Stimulated activated naive CD8-positive, alpha-beta T cell treated with anti-CD3 and anti-CD28 coated beads, Interleukin-15, Interleukin-2, amounts not matched to agents 100 ng/mL and 50 ng/mL, for 24 hours (primary cell): ENCODE results near the gene ZMYND11.
"Not testable (repeated sequence)": the region's sequence is repeated elsewhere in the genome, so short reads cannot be mapped to it uniquely, and the experiment has no call there.

Experiments
- H3K27ac Mint-ChIP-seq: one replicate; pipeline ENCODE4 v1.8.0; 2021; ENCODE audit warnings: mild to moderate bottlenecking, mixed read lengths
- H3K27me3 Mint-ChIP-seq: one replicate; pipeline ENCODE4 v1.8.0; 2021; ENCODE audit warnings: mixed read lengths
- H3K36me3 Mint-ChIP-seq: one replicate; pipeline ENCODE4 v1.8.0; 2021; ENCODE audit warnings: low read depth, mixed read lengths
- H3K4me1 Mint-ChIP-seq: one replicate; pipeline ENCODE4 v1.8.0; 2021; ENCODE audit warnings: low read depth, mixed read lengths
- H3K4me3 Mint-ChIP-seq: one replicate; pipeline ENCODE4 v1.8.0; 2021; ENCODE audit warnings: mild to moderate bottlenecking, mixed read lengths
- H3K9me3 Mint-ChIP-seq: one replicate; pipeline ENCODE4 v1.8.0; 2021; ENCODE audit warnings: mixed read lengths

ZMYND11 gene

DNA sequence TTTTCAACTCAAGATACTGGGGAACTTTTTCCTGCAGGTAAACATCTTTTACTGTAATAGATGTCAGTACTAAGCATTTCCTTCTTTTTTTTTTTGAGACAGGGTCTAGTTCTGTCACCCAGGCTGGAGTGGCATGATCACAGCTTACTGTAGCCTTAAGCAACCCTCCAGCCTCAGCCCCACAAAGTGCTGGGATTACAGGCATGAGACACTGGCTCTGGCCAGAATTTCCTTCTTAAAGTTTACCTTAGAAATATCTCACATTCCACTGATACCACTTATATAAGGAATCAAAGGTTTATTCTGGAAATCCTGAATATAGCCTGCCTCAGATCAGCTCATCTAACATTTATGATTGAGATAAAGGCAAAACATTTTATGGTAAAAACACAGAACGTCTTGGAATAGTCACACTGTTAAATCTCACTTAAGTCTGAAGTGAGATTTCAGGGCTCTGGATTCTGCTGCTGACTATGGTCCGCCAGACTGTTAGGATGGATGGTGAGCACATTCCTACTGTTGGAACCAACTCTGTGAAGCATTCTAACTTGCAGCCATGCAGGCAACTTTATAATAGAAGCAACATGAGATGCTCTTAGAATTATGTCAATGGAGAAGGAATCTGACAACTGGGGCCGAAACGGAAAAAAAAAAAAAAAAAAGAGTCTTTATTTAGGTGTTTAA is 151.9 kb downstream of the ZMYND11 start:
- no peak overlapping the region for H3K27ac Mint-ChIP-seq
- no peaks in the 10 kb centered on the region for H3K27me3 Mint-ChIP-seq
- H3K9me3 Mint-ChIP-seq = no peaks in the 10 kb centered on the region
- H3K4me1 Mint-ChIP-seq = peaks cover 18% of the 10 kb centered on the region
- no peak overlapping the region for H3K4me3 Mint-ChIP-seq
- H3K36me3 Mint-ChIP-seq = peaks cover 4% of the 10 kb centered on the region

DNA sequence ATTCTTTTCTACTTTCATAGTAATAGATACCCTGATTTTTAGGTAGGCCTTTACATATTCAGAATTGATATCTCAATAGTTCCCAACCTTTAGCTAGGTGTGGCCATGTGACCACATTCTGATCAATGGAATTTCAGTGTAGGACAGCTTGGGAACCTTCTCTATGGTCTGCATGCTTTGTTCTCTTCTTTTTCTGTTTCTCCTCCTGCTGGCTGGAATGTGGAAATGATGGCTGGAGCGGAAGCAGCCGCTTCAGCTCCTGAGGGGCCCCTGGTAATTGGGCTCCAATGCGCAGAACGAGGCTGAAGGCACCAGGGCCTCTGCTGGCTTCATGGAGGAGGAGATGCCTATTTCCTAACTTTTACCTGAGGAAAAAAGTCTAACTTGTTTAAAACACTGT is 152.6 kb downstream of the ZMYND11 start:
- no peak overlapping the region for H3K4me3 Mint-ChIP-seq
- no peak overlapping the region for H3K27ac Mint-ChIP-seq
- H3K4me1 Mint-ChIP-seq = peaks cover 18% of the 10 kb centered on the region
- H3K36me3 Mint-ChIP-seq = peaks cover 4% of the 10 kb centered on the region
- no peaks in the 10 kb centered on the region for H3K9me3 Mint-ChIP-seq
- no peaks in the 10 kb centered on the region for H3K27me3 Mint-ChIP-seq

DNA sequence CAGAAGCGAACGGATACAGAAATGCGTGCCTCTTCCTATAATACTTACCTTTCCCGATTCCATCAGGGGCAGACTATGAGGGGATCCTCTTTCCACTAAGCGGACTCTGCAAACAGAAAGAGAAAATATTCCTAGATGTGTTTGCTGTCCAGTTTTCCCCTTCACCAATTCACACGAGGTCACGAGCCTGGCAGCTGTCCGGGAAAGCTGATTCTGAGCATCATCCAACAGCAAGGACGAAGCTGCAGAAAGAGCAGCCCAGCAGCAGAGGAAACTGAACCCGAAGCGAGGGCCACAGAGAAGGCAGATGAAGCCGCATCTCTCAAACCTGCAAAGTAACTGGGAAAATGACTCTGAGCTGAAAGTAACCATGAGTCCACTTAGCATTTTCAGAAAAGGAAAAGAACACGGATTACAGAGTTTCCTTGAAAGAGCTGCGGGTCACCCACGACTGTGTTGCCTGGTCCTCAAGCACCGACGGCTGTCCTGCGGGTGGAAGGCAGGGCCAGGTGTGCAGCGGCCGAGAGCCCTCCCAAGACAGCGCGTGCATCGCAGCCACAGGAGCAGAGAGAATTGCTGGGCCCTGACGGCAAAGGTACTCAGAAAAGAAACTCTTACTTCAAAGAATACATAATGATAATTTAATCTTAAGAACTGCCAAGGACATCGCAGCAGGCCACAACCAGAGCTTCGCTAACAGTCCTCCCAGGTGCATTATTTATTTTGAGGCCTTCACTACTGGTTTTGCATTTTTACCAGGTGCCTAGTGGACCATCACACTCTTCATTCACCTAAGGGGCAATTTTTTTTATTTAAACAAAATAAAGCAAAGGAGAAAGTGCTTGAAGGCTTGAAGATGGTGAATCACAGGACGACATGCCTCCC is 153.3 kb downstream of the ZMYND11 start:
- Mint-ChIP-seq H3K9me3 (no peaks in the 10 kb centered on the region), H3K27ac (no peak overlapping the region), H3K27me3 (no peaks in the 10 kb centered on the region), H3K36me3 (peaks cover 4% of the 10 kb centered on the region), H3K4me3 (no peak overlapping the region), H3K4me1 (peaks cover 12% of the 10 kb centered on the region)

DNA sequence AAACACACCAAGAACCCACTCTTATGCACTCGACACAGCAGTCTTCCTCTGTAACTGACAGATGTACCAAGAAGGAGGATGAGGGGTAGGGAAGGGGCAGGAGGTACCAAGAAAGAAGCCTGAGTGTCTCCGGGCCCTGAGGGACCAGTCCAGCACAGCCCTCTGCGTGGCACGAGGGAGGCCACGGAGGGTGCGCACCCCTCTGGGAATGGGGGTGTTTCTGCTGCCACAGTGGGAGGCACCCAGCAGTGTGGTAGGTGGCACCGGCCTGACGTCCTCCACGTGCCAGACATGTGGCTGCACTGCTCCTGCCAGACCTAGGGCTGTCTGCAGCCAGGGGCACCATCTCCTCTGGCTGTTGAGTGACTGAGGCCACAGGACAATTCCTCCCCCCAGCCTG is 154.3 kb downstream of the ZMYND11 start:
- H3K36me3 Mint-ChIP-seq = no peaks in the 10 kb centered on the region
- no peak overlapping the region for H3K27ac Mint-ChIP-seq
- no peaks in the 10 kb centered on the region for H3K9me3 Mint-ChIP-seq
- no peaks in the 10 kb centered on the region for H3K27me3 Mint-ChIP-seq
- peaks cover 8% of the 10 kb centered on the region for H3K4me1 Mint-ChIP-seq
- no peak overlapping the region for H3K4me3 Mint-ChIP-seq

DNA sequence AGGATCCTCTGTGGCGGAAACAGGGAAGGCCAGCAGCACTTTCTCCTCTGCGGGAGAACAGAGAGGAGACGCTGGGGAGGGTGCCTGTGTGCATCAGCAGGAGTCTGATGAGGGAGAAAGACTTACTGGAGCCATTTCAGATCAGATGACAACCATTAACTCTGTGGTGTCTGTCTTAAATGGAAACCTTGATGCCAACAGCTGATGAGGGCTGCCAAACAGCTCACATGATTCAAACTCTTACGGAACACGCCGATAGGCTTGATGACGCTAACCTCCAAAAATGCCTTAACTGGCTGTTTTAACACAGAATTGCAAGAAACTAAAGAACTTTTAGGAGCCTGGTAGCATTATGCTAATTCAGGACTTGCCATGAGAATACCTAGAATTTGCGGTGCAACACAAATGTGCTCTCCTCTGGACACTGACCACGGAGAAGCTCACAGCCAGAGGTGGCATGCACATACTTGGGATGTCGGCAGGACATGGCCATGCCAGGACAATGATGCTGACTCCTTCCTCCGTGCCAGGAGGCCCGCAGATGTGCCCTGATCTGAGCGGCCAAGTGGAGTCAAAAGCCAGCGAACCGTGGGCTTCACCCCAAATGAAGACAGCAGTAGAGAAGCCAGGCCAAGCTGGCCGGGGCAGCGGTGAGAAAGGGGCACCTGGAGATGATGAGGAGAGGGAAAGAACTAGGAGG is 154.9 kb downstream of the ZMYND11 start:
- peaks cover 6% of the 10 kb centered on the region for H3K4me1 Mint-ChIP-seq
- H3K27me3 Mint-ChIP-seq = no peaks in the 10 kb centered on the region
- H3K27ac Mint-ChIP-seq = no peak overlapping the region
- H3K9me3 Mint-ChIP-seq = no peaks in the 10 kb centered on the region
- H3K36me3 Mint-ChIP-seq = no peaks in the 10 kb centered on the region
- no peak overlapping the region for H3K4me3 Mint-ChIP-seq

- Mint-ChIP-seq H3K4me1 (peaks cover 6% of the 10 kb centered on the region), H3K9me3 (no peaks in the 10 kb centered on the region), H3K27me3 (no peaks in the 10 kb centered on the region), H3K27ac (no peak overlapping the region), H3K4me3 (no peak overlapping the region), H3K36me3 (no peaks in the 10 kb centered on the region)
These were observed 158.4 kb downstream of the ZMYND11 start for GRCh38 chr10:293636-294035.

DNA sequence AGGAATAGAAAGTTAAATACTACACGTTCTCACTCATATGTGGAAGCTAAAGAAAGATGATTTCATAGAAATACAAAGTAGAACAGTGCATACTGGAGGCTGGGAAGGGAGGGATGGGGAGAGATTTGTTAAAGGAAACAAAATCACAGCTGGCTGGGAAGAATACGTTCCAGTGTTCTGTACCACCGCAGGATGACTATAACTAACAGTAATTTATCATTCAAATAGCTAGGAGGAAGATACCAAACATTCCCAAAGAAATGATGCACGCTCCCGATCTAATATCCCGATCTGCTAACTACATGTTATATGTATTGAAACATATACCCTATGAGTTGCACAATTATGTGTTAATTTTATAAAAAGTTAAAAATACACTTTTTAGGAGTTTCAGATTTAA is 162.3 kb downstream of the ZMYND11 start:
- Mint-ChIP-seq H3K27me3 (no peaks in the 10 kb centered on the region), H3K27ac (no peak overlapping the region), H3K36me3 (no peaks in the 10 kb centered on the region), H3K4me1 (peaks cover 9% of the 10 kb centered on the region), H3K4me3 (no peak overlapping the region), H3K9me3 (no peaks in the 10 kb centered on the region)

DNA sequence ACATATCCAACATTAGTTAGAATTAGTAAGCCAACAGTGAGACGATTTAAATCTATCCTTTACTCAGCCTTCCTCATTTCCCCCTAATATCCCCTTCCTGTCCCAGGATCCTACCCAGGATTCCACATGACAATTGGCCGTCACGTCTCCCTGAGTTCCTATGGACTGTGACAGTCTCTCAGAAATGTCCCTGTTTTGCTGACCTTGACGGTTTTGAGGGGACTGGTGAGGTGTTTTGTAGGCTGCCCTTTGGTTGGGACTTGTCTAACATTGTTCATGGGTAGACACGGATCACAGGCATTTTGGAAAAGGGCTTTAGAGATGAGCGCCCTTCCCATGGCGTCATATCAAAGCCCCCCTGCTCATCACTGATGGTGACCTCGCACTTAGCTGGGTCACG is 162.8 kb downstream of the ZMYND11 start:
- H3K36me3 Mint-ChIP-seq = no peaks in the 10 kb centered on the region
- H3K4me3 Mint-ChIP-seq = no peak overlapping the region
- no peaks in the 10 kb centered on the region for H3K9me3 Mint-ChIP-seq
- no peaks in the 10 kb centered on the region for H3K27me3 Mint-ChIP-seq
- peaks cover 9% of the 10 kb centered on the region for H3K4me1 Mint-ChIP-seq
- H3K27ac Mint-ChIP-seq = no peak overlapping the region

- H3K9me3 Mint-ChIP-seq = no peaks in the 10 kb centered on the region
- H3K36me3 Mint-ChIP-seq = no peaks in the 10 kb centered on the region
- peaks cover 3% of the 10 kb centered on the region for H3K4me1 Mint-ChIP-seq
- no peak overlapping the region for H3K4me3 Mint-ChIP-seq
- no peak overlapping the region for H3K27ac Mint-ChIP-seq
- H3K27me3 Mint-ChIP-seq = no peaks in the 10 kb centered on the region
These were observed 164.3 kb downstream of the ZMYND11 start for GRCh38 chr10:299512-299911.

DNA sequence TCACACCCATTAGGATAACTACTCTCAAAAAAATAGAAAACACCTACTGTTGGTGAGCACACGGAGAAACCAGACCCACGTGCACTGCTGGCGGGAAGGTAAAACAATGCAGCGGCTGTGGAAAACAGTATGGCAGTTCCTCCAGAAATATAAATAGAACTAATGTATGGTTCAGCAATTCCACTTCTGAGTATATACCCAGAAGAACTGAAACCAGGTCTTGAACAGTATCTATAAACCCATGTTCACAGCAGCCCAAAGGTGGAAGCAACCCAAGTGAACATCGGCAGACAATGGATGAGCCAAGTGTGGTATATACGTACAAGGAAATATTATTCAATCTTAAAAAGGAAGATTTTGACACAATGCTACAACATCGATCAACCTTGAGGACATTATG is 164.7 kb downstream of the ZMYND11 start:
- Mint-ChIP-seq H3K4me3 (peak overlapping the region; percentile 12), H3K27ac (no peak overlapping the region), H3K36me3 (no peaks in the 10 kb centered on the region), H3K27me3 (no peaks in the 10 kb centered on the region), H3K9me3 (no peaks in the 10 kb centered on the region), H3K4me1 (peaks cover 3% of the 10 kb centered on the region)

DNA sequence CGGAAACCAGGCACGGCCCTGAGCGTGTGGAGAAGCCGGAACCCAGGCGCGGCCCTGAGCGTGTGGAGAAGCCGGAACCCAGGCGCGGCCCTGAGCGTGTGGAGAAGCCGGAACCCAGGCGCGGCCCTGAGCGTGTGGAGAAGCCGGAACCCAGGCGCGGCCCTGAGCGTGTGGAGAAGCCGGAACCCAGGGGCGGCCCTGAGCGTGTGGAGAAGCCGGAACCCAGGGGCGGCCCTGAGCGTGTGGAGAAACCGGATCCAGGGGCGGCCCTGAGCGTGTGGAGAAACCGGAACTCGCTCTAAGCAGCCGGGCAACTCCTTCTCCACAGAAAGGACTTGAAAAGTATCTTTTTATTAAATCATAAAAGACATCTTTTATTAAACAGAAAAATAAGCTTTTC is 165.3 kb downstream of the ZMYND11 start:
- H3K27me3 Mint-ChIP-seq, H3K27ac Mint-ChIP-seq, H3K36me3 Mint-ChIP-seq, H3K4me1 Mint-ChIP-seq, H3K9me3 Mint-ChIP-seq, H3K4me3 Mint-ChIP-seq: not testable (repeated sequence)

DNA sequence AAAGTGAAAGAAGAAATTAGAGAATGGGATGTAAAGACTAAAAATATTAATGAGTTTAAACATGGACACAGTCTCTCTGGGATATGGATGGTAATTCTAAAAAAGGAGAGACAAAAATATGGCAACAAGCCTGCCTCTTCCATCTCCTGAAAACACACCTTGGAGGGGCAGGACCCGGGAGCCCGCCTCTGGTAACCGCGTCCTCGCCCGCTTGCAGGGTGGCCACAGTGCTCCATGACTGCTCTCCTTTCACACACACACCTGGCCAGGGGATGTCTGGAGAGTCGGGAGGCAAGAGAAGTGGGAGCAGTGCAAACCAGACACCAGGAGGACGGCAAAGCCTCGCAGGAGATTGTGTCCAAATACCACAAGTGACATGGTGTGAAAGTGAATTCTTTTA is 166.3 kb downstream of the ZMYND11 start:
- no peaks in the 10 kb centered on the region for H3K27me3 Mint-ChIP-seq
- H3K36me3 Mint-ChIP-seq = no peaks in the 10 kb centered on the region
- H3K9me3 Mint-ChIP-seq = no peaks in the 10 kb centered on the region
- peaks cover 3% of the 10 kb centered on the region for H3K4me1 Mint-ChIP-seq
- H3K27ac Mint-ChIP-seq = no peak overlapping the region
- H3K4me3 Mint-ChIP-seq = no peak overlapping the region
